SU-DHL-6 (cell line): ENCODE measurements around the gene TRAF3IP3.

Source experiments
- CTCF ChIP-seq: fragments of 200-600 bp; sonication (generic); IDR thresholded peaks from one replicate; pipeline ENCODE4 v1.5.1; 2017; ENCODE audit warnings: antibody characterized with exemption, mild to moderate bottlenecking, low read length, moderate library complexity; ENCODE audit not compliant: insufficient read depth, poor library complexity, severe bottlenecking
- EZH2phosphoT487 ChIP-seq: fragments of 200-600 bp; sonication (generic), shearing (Covaris generic); conservative IDR thresholded peaks from 2 replicates; pipeline ENCODE4 v1.6.1; 2018; ENCODE audit warnings: mild to moderate bottlenecking, antibody characterized with exemption, low read length, moderate library complexity, mixed read lengths

- TF ChIP-seq CTCF (no peak), EZH2phosphoT487 (no peak)
Observed at GRCh38 chr1:209721323-209721722, 34.5 kb upstream of the TRAF3IP3 start.
